LNCAP (cell line): ENCODE results near the gene PPARGC1A.

Experiments
- TF ChIP-seq, protein P1 (sequence below): fragments of 450-650 bp; IDR thresholded peaks from 2 replicates; pipeline ENCODE4 v1.5.1; 2017; ENCODE audit warnings: mild to moderate bottlenecking

The PPARGC1A gene

DNA sequence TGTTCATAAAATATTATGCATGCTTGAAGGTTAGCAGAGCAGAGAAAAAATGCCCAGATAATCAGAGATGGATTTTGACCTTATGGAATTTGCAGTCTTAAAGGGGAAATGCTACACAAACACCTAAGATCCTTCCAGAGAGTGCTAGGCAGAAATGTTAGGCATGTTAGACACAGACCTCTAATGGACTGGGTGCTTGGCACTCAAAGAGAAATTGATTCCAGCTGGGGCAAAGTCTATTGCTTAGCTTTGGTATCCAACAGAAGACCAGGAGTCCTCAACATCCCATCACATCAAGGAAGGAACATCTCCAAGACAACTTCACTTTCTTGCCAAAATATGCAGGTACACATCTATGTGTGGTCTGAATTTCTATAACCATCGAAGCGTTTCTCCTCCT lies 32.2 kb upstream of the PPARGC1A start:
- TF ChIP-seq, protein P1, sequence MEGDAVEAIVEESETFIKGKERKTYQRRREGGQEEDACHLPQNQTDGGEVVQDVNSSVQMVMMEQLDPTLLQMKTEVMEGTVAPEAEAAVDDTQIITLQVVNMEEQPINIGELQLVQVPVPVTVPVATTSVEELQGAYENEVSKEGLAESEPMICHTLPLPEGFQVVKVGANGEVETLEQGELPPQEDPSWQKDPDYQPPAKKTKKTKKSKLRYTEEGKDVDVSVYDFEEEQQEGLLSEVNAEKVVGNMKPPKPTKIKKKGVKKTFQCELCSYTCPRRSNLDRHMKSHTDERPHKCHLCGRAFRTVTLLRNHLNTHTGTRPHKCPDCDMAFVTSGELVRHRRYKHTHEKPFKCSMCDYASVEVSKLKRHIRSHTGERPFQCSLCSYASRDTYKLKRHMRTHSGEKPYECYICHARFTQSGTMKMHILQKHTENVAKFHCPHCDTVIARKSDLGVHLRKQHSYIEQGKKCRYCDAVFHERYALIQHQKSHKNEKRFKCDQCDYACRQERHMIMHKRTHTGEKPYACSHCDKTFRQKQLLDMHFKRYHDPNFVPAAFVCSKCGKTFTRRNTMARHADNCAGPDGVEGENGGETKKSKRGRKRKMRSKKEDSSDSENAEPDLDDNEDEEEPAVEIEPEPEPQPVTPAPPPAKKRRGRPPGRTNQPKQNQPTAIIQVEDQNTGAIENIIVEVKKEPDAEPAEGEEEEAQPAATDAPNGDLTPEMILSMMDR, result no peak

DNA sequence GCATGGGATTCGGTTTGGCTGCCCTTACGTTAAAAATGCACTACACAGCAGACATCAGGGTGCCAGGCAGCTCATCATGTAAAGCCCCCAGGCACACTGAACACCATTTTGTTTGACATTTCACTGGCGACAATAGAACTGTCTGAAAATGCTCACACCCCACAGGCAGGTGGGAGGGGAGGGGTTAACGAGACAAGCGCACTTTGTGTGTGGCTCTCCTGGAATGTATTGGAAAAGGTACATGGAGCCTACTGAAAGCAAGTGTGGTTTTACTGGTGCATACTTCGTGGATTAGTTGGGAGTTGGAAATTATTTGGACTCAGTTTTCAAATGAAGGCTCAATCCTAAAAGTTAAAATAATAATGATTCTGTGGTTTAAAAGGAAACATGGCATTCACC lies 31.6 kb upstream of the PPARGC1A start:
- TF ChIP-seq, protein P1, result no peak

DNA sequence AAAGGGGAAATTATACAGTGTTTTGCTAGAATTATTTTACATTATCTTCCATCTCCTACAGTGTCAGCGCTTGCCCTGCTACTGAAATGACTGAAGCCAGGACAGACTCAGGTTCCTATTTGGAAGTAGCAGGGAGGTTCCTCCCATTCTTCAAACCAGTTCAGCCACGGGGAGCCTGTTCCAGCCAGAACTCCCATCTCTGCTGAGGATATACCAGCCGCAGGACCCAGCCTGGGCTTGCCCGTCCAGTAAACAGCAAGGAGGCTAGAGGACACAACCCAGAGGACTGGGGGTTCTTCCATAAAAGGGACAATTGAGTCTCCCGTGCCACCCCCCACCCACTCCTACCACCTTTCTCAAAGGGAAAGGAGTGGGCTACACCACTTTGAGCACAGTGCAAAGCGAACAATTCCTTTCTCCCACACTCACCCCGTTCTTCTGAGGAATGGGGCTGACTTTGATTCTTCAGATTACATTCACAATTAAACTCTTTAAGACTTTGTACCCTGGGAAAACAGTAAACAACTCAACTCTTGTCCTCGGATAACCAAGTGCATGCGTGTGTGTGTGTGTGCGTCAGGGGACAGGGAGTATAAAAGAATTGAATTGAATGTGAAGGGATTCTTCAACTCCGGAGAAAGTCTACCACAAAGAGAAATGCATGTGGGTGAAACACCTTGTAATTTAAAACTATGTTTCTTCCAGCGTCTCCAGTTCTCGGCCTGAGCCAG lies 31.0 kb upstream of the PPARGC1A start:
- TF ChIP-seq, protein P1, result no peak

DNA sequence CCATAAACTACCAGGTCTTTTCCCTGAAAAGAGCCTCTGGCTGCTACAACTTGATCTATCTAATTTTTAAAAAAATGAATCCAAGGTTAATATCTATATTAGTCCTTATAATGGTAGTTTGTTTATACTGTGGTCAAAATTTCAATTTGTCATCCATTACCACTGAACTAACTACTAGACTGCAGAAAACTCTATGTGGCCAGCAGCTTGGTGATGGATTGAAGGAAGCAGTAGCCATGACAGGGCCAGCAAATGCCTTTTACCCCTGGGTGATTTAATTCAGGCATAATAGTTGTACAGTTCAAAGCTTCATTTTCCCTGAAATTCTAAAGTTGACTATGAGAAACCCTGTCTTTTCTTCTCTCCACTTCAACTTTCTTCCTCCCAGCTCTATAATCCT lies 30.4 kb upstream of the PPARGC1A start:
- TF ChIP-seq, protein P1, result no peak

DNA sequence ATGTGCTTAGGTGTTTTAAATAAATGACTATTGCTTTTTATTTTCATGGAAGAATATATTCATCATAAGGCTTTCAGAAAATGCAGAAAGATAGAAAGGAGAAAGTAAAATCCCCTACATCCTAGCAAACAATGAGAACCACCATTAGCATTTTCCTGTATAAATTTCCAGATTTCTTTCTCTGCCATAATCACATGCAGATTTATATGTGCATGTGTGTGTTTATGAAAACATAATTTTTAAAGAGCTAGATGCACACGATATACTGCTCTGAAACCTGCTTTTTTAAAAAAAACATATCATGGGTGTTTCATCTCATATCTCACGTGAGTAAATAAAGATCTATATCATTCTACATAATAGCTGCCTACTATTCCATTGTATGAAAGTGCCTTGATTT lies 26.4 kb upstream of the PPARGC1A start:
- TF ChIP-seq, protein P1, result no peak

DNA sequence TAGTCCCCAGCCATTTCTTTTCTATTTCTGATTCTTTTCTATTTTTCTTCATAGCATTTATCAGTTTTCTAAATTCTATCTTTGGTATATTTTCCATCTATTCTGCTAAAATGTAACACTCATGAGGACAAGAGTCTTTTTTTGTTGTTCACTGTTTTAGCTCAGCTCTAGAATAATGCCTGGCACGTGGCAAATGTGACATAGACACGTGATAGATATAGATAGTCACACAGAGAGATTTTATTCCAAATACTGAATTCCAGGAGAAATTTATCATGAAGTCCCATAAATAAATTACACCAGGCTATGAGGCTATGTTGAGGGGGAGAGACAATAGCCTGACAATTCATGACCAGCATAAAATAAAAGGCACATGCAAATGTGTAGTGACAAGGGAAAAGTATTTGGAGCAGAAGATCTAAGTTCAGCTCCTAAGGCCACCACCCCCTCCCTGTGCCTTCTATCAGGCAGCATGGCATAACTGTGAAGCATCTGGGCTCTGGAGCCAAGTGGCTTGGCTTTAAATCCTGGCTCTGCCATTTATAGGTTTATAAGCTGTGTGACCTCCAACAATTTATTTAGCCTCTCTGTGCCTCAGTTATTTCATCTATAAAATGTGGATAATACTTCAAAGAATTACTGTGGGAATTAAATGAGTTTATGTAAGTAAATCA lies 25.7 kb upstream of the PPARGC1A start:
- TF ChIP-seq, protein P1, result no peak

GRCh38 chr4:23911675-23912455 lies 22.0 kb upstream of the PPARGC1A start:
- TF ChIP-seq, protein P1, result no peak
